Fibroblast of skin of scalp (primary cell): Measurements from ENCODE around the gene TPRN.

Experiments used
- DNase-seq: peaks from one replicate; pipeline ENCODE4 v3.0.0-alpha.2; 2013

Gene TPRN

DNA sequence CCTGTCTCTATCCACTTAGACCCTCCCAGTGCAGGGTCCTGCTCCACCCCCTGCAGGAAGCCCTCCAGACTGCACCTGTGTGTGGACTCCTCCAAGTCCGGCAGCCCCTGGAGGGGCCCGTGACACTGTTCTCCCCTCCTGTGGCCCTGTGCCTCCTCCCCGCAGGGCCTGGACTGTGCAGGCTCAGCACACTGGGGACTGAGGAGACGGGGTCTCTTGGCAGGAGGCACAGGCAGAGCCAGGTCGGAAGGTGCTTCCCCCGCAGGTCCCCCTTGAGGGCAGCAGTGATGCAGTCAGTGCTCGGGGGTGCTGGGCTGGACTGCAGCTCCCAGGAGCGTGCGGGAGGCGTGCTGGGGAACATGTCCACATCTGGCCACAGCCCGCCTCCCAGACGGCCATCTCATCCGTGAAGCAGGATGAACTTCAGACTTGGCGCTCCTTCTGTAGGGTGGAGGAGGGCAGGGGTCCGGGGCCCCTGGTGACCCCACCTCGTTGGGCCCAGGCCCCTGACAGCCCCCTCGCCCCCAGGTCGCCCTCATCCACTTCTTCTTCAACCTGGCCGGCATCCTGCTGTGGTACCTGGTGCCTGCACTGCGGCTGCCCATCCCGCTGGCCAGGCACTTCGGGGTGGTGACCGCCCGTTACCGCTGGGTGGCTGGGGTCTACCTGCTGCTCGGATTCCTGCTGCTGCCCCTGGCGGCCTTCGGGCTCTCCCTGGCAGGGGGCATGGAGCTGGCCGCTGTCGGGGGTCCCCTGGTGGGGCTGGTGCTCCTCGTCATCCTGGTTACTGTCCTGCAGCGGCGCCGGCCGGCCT lies 35.1 kb upstream of the TPRN start:
- no peak for DNase-seq

DNA sequence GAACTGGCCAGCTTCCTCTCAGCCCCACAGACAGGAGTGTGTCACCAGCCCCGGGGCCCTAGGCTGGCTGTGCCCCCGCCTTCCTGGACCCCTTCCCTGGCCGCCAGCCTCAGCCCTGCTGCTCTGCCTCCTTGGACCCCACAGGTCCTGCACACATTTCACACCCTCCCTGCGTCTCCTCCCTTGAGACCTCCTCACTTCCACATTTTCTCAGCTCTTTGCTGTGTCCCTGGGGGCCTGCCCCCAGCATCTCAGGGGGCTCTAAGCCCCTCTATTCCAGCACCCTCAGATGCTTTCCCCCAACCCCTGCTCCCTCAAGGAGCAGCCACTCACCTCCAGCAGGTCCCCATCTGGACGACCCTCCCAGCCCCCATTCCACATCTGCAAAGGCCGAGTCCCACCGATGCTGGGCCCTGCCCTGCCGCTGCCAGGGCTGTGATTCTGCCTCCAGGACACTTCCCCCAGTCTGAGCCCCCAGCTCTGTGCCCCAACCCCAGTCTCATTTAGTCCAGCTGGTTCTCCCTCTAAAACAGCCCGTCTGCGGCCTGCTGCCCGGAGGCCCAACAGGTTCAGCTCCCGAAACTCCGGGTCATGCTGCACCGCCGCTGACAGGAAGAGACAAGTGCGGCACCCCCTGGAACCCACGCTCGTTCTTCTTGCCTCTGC lies 34.4 kb upstream of the TPRN start:
- no peak for DNase-seq

DNA sequence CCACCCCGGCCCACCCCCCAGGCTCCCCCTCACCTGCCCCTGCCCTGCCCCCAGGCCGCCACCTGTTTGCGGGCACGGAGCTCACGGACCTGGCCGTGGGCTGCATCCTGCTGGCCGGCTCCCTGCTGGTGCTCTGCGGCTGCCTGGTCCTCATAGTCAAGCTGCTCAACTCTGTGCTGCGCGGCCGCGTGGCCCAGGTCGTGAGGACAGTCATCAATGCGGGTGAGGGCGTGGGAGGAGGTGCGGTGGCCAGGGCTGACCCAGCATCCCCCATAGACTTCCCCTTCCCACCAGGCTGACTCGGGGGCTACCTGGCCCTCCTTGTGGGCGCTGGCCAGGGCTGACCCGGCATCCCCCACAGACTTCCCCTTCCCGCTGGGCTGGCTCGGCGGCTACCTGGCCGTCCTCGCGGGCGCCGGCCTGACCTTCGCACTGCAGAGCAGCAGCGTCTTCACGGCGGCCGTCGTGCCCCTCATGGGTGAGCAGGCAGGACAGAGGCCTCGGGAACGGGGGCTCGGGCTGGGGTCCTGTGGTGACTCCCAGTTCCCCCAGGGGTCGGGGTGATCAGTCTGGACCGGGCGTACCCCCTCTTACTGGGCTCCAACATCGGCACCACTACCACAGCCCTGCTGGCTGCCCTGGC lies 33.6 kb upstream of the TPRN start:
- DNase-seq = no peak

DNA sequence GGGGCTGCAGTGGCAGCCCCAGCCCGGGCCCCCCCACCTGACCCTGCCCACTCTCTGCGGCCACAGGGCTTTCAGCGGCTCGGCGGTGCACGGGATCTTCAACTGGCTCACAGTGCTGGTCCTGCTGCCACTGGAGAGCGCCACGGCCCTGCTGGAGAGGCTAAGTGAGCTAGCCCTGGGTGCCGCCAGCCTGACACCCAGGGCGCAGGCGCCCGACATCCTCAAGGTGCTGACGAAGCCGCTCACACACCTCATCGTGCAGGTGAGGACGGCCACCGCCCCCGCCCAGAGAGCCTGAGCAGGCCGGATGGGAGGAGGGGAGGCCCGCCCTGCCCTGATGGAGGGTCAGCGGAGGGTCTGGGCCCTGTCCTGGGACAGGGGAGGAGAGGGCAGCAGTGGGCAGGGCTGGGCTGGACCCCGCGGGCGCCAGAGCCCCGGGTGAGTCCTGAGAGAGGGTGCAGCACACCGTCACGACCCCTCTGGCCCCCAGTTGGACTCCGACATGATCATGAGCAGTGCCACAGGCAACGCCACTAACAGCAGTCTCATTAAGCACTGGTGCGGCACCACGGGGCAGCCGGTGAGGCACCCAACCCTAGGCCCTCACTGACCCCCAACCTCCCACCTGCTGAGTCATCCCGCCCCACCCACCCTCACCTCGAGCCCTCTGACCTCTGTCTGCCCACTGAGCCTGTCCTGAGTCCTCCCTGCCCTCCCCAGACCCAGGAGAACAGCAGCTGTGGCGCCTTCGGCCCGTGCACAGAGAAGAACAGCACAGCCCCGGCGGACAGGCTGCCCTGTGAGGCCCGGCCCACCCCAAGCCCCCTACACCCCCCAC lies 32.8 kb upstream of the TPRN start:
- no peak for DNase-seq

DNA sequence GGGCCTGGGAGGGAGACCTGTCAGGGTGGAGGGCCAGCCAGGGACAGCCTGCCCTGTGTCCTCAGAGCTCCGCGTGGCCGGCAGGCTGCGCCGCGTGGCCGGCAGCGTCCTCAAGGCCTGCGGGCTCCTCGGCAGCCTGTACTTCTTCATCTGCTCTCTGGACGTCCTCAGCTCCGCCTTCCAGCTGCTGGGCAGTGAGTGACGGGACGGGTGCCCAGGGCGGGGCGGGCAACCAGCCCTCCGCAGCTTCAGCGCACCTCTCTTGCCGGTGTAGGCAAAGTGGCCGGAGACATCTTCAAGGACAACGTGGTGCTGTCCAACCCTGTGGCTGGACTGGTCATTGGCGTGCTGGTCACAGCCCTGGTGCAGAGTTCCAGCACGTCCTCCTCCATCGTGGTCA lies 32.0 kb upstream of the TPRN start:
- DNase-seq = no peak

DNA sequence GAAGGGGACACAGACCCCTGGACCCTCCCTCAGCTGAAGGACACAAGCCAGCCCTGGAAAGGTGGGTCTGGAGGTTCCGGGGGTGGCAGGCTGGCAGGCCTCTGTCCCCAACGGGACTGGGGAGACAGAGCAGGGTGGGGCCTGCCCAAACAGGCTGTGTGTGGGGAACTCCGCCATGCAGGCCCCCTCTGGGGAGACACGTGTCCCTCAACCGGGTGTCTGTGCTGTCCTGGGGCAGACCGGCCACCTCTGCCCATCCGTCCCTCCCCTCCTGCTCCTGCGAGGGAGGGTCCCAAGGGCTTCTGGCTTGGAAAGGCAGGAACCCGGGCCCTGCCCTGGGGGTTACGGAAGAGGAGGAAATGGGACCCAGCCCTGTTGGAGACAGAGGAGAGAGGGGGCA lies 31.6 kb upstream of the TPRN start:
- no peak for DNase-seq

DNA sequence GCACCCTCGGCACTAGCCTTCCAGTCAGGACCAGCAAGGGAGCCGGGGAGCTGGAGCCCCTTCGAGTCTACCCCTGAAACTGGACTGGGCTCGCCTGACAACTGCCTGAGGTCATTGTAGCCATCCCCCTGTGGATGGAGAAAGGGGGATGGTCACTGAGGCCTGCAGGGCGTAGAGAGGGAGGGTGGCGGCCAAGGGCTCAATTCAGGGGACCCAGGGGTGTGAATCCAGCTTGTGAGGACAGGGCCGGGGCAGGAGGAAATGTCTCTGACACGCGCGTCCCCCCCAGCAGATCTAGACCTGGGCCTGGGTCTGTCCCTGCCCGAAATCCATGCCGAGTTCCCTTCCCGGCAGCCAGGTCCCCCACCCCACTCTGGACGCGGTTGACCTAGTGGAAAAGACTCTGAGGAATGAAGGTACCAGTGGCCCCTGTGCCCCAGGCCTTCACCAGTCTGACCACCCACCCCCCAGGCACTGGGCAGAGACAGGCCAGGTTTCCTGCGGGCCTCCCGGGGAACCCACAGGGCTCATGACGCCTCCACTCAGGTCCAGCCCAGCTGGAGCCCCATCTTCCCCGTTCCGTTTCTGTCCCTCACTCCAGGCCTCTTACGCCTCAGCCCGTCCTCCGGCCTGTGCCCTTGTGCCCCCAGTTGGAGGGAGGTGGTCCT lies 31.0 kb upstream of the TPRN start:
- no peak for DNase-seq

- no peak for DNase-seq
These were observed 30.3 kb upstream of the TPRN start, which contains the start of gene SLC34A3 for GRCh38 chr9:137230705-137231371. SLC34A3 (plus strand) TSS chr9:137230901; CDS start chr9:137231703, 802 bp downstream.

- DNase-seq = no peak
These were observed 29.6 kb upstream of the TPRN start for GRCh38 chr9:137229903-137230704.

GRCh38 chr9:137228968-137229896 lies 28.7 kb upstream of the TPRN start:
- DNase-seq = no peak

GRCh38 chr9:137228506-137228967 lies 28.0 kb upstream of the TPRN start:
- DNase-seq = no peak

GRCh38 chr9:137227853-137228505 lies 27.4 kb upstream of the TPRN start:
- DNase-seq = no peak

GRCh38 chr9:137227054-137227852 lies 26.7 kb upstream of the TPRN start, which contains the start of gene RNF224:
RNF224 (plus strand) TSS chr9:137227502; CDS start chr9:137228336, 834 bp downstream.
- peak; percentile 61 for DNase-seq

DNA sequence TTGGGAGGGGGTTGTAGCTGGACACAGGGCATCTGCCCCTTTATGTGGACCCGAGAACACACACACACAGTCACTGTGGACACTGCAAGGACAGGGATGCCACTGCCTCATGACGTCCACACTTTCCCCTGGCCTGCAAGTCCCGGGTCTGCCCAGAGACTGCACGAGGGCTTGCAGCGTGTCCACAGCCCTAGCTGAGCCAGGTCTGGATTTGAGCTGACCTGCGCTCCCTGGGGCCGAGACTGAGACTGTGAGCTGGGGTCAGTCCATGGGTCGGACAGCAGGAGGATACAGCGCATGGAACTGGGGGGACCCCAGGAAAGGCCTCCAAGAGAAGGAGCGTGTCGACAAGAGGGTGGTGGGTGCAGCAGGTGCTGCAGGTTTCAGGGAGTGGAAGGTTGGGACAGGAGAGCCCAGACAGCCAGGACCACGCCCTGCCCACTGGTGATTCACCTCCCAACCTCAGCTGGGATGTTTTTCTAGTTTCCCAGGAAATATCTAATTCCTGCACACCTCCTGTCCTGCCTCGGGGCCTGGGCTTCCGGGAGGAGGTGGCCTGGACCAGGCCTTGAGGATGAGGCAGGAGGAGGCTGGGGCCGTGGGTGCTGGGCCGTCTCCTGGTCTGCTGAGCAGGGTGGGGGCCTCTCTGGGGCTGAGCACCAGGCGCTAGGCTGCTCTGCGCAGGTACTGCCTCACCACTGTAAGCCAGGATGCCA lies 26.0 kb upstream of the TPRN start:
- DNase-seq = no peak

DNA sequence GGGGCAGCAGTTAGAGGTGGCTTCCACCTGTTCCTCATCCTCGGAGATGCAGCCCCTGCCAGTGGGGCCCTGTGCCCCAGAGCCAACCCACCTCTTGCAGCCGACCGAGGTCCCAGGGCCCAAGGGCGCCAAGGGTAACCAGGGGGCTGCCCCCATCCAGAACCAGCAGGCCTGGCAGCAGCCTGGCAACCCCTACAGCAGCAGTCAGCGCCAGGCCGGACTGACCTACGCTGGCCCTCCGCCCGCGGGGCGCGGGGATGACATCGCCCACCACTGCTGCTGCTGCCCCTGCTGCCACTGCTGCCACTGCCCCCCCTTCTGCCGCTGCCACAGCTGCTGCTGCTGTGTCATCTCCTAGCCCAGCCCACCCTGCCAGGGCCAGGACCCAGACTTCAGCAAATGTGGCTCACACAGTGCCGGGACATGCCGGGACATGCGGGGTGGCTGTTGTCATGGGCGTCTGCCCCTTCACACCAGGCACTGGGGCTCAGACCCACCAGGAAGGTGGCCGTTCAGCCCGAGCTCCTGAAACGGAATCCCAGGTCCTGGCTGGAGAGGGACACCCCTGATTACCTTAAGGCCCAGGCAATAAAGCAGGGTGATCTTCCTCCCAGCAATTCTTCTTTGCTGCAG lies 25.3 kb upstream of the TPRN start:
- DNase-seq = no peak

DNA sequence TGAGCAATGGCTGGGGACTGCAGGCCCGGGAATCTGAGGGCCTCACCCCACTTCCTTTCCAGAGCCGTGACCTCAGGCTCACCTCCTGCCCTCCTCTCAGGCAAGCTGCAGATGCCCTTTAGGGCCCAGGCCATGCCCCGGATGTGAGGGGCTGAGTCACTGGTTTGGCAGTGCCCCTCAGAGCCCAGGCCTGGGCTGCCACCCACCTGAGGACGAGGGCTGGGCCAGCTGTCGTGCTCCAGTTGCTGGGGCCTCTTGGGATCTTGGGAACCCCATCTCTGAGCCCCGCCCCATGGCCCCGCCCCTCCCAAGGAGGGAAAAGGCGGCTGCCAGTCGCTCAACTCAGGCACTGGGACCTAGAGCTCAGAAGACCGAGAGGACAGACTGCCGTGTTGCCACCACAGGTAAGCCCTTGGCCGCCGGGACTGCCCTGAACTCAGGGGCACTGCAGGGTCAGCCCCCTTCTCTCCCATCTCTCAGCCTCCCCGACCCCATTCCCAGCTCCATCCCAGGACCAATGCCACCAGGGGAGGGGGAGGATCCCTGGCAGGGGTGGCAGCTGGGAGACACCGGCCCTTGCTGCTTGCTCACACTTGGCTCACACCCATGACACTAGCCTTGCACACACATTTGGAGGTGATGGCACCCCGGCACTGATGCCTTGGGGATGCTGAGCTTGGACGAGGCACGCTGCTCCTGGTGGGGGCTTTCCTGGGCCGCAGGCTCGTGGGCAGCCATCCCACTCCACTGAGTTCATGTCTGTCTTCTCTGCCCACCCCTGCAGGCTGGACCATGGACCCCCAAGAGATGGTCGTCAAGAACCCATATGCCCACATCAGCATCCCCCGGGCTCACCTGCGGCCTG lies 24.5 kb upstream of the TPRN start, which contains the start of gene CYSRT1:
CYSRT1 (plus strand) TSS at position 345 of the 865 bp plus-strand sequence; CDS start at position 793, 448 bp downstream.
- DNase-seq = no peak
